Panc1 (cell line): Measurements from ENCODE around the gene HEATR9. TPM values are rescaled to one million over a fixed set of nuclear protein-coding genes. Genes with fewer than 3 reads are reported as not detected.

Experiments used
- ATAC-seq: fragments of 200-7000 bp; cut with Tn5 transposase; 2 replicates; pipeline ENCODE4 v1.9.1; 2020; ENCODE audit warnings: mild to moderate bottlenecking, moderate library complexity
- BruUV-seq: library from RNA; stranded (reverse); fragments of 400-500 nt; replicated peaks from 2 replicates; lab custom pipeline; 2021; lab: Mats Ljungman, UMichigan
- CTCF ChIA-PET: fragments of 300-600 bp; sonication (Branson Sonifier 250); formaldehyde crosslinking; loops from one replicate; lab custom pipeline; 2022; ENCODE audit warnings: antibody characterized with exemption; lab: Charles Lee
- POLR2A ChIA-PET: fragments of 300-600 bp; sonication (Branson Sonifier 250); formaldehyde crosslinking; loops from one replicate; lab custom pipeline; 2022; ENCODE audit warnings: antibody characterized with exemption; lab: Charles Lee
- DNase-seq: peaks from one replicate; pipeline ENCODE4 v3.0.0-alpha.2; 2010; ENCODE audit warnings: low read depth, low spot score
- H3K27ac ChIP-seq: 2 replicates; pipeline ENCODE4 v1.5.1; 2011; ENCODE audit warnings: mild to moderate bottlenecking, low read length, inconsistent platforms
- H3K27me3 ChIP-seq: fragments of 200-500 bp; sonication (Bioruptor generic); 2 replicates; pipeline ENCODE4 v1.6.0; 2014; ENCODE audit warnings: low read length, inconsistent platforms; ENCODE audit not compliant: control insufficient read depth, insufficient read depth
- H3K36me3 ChIP-seq: fragments of 200-500 bp; sonication (Bioruptor generic); 2 replicates; pipeline ENCODE4 v1.5.1; 2014; ENCODE audit warnings: inconsistent platforms, mild to moderate bottlenecking, low read length, moderate library complexity; ENCODE audit not compliant: control insufficient read depth, insufficient read depth
- H3K4me1 ChIP-seq: 2 replicates; pipeline ENCODE4 v1.5.1; 2011; ENCODE audit warnings: inconsistent platforms, mild to moderate bottlenecking, low read length, moderate library complexity; ENCODE audit not compliant: control insufficient read depth, insufficient read depth
- H3K4me3 ChIP-seq, 2 experiments: 2 replicates each; pipeline ENCODE4 v1.5.1; 2011 to 2012; ENCODE audit warnings: low read depth in 2 of 2, low read length in 2 of 2, mild to moderate bottlenecking in 2 of 2, inconsistent platforms in 1 of 2, moderate library complexity in 1 of 2
- H3K9me3 ChIP-seq: fragments of 200-500 bp; sonication (Bioruptor generic); 2 replicates; pipeline ENCODE4 v1.5.1; 2014; ENCODE audit warnings: low read depth, mild to moderate bottlenecking, inconsistent platforms, low read length, moderate library complexity; ENCODE audit not compliant: control insufficient read depth, insufficient read depth
- POLR2AphosphoS5 ChIP-seq: IDR thresholded peaks from 2 replicates; pipeline ENCODE4 v1.6.1; 2012; ENCODE audit warnings: mild to moderate bottlenecking, low read depth, low read length, moderate library complexity
- REST ChIP-seq, 2 experiments: IDR thresholded peaks; 2 replicates each; pipeline ENCODE4 v1.6.1; 2011 to 2012; ENCODE audit warnings: low read depth in 2 of 2, control low read depth in 1 of 2, low read length in 1 of 2, mild to moderate bottlenecking in 1 of 2, moderate library complexity in 1 of 2; ENCODE audit not compliant: insufficient read depth in 1 of 2
- SIN3A ChIP-seq: IDR thresholded peaks from 2 replicates; pipeline ENCODE4 v1.6.1; 2012; ENCODE audit warnings: low read depth, mild to moderate bottlenecking, low read length, moderate library complexity, borderline replicate concordance; ENCODE audit not compliant: insufficient read depth
- TCF7L2 ChIP-seq: IDR thresholded peaks from 2 replicates; pipeline ENCODE4 v1.6.1; 2011; ENCODE audit warnings: mild to moderate bottlenecking, low read depth, low read length, inconsistent platforms
- in situ Hi-C: cut with HindIII; loops from 2 replicates; pipeline ENCODE4 v1.10.0; 2016; ENCODE audit warnings: low sequenced_read_pairs, low pct_unique_long_range_greater_than_20kb
- intact Hi-C: fragments of 100-400 bp; cut with micrococcal nuclease; formaldehyde crosslinking; loops from one replicate; pipeline ENCODE4 v1.10.0; 2022; ENCODE audit not compliant: unreplicated experiment
- total RNA-seq: library from RNA; stranded (reverse); gene quantifications from one replicate; pipeline ENCODE4 v1.2.1, GENCODE V29; 2021; ENCODE audit not compliant: unreplicated experiment
- TF ChIP-seq, protein P1 (sequence below): fragments of 450-650 bp; IDR thresholded peaks from 2 replicates; pipeline ENCODE4 v1.5.1; 2017; ENCODE audit warnings: mild to moderate bottlenecking

The HEATR9 gene
- total RNA-seq, 1 experiment from 2014 or later: not detected

DNA sequence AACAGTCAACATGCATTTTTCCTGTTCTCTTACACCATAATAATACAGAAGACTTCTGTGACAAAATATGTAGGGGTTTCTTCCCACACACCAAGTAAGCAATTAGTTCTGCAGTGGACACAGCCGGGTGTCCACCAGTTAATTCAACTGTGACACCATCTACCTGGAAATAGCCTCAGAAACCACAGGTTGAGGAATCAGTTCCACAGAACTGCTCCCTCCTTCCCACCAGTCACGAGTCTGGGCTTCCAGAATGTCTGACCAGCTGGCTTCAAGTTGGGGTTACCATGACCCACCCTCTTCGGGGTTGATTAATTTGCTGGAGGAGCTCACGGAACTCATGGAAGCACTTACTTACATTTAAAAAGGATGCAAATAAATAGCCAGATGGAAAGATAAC, 25.1 kb upstream of the HEATR9 start:
- DNase-seq: no peak
- ChIA-PET POLR2A (no interaction called here), CTCF (no interaction called here)
- in situ Hi-C loops: no loop called here
- H3K36me3 ChIP-seq: no peaks in the 10 kb centered on the region
- H3K4me1 ChIP-seq: peaks cover 7% of the 10 kb centered on the region; the same call in 1 of the 2 replicates
- H3K27me3 ChIP-seq: no peaks in the 10 kb centered on the region
- no peak for TF ChIP-seq REST (IDR thresholded peaks at IDR 0.05; ENCODE audit: insufficient read depth in 1 of 2, low read depth in 2 of 2, low read length in 1 of 2)
- TF ChIP-seq TCF7L2: no peak
- no peak for TF ChIP-seq POLR2AphosphoS5
- TF ChIP-seq, protein P1, sequence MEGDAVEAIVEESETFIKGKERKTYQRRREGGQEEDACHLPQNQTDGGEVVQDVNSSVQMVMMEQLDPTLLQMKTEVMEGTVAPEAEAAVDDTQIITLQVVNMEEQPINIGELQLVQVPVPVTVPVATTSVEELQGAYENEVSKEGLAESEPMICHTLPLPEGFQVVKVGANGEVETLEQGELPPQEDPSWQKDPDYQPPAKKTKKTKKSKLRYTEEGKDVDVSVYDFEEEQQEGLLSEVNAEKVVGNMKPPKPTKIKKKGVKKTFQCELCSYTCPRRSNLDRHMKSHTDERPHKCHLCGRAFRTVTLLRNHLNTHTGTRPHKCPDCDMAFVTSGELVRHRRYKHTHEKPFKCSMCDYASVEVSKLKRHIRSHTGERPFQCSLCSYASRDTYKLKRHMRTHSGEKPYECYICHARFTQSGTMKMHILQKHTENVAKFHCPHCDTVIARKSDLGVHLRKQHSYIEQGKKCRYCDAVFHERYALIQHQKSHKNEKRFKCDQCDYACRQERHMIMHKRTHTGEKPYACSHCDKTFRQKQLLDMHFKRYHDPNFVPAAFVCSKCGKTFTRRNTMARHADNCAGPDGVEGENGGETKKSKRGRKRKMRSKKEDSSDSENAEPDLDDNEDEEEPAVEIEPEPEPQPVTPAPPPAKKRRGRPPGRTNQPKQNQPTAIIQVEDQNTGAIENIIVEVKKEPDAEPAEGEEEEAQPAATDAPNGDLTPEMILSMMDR: no peak
- no peak for TF ChIP-seq SIN3A
- no peak overlapping the region for H3K4me3 ChIP-seq
- BruUV-seq: no TSS peak
- H3K9me3 ChIP-seq: no peaks in the 10 kb centered on the region
- ATAC-seq: no peak
- intact Hi-C loops: no loop called here
- H3K27ac ChIP-seq: no peak overlapping the region

GRCh38 chr17:35892091-35893035, 23.7 kb upstream of the HEATR9 start:
- TF ChIP-seq REST (IDR thresholded peaks at IDR 0.05; ENCODE audit: insufficient read depth in 1 of 2, low read depth in 2 of 2, low read length in 1 of 2) (no peak), POLR2AphosphoS5 (no peak), TCF7L2 (no peak), SIN3A (no peak)
- TF ChIP-seq, protein P1: no peak
- POLR2A ChIA-PET: no interaction called here
- Histone ChIP-seq H3K4me3 (no peak overlapping the region), H3K4me1 (peaks cover 7% of the 10 kb centered on the region; the same call in 1 of the 2 replicates), H3K27me3 (no peaks in the 10 kb centered on the region), H3K9me3 (no peaks in the 10 kb centered on the region), H3K36me3 (no peaks in the 10 kb centered on the region), H3K27ac (no peak overlapping the region)
- no peak for DNase-seq
- intact Hi-C loops (no loop called here), in situ Hi-C loops (no loop called here)
- no TSS peak for BruUV-seq
- CTCF ChIA-PET: interaction anchor here (0.6 kb wide), 1 partner anchor 10 kb away, joined by 3 read pairs; no protein-coding TSS in a partner anchor
- ATAC-seq: 0 out of 2 replicates have a peak, but pooled peaks have one; percentile 18
